GM18517 (cell line): Measurements from ENCODE around the gene HHIPL1.

ENCODE experiments used
- ATAC-seq: cut with Tn5 transposase; IDR thresholded peaks from one replicate; pipeline ENCODE4 v1.9.1; 2021; ENCODE audit warnings: mild to moderate bottlenecking, moderate library complexity; ENCODE audit not compliant: unreplicated experiment

The HHIPL1 gene

DNA sequence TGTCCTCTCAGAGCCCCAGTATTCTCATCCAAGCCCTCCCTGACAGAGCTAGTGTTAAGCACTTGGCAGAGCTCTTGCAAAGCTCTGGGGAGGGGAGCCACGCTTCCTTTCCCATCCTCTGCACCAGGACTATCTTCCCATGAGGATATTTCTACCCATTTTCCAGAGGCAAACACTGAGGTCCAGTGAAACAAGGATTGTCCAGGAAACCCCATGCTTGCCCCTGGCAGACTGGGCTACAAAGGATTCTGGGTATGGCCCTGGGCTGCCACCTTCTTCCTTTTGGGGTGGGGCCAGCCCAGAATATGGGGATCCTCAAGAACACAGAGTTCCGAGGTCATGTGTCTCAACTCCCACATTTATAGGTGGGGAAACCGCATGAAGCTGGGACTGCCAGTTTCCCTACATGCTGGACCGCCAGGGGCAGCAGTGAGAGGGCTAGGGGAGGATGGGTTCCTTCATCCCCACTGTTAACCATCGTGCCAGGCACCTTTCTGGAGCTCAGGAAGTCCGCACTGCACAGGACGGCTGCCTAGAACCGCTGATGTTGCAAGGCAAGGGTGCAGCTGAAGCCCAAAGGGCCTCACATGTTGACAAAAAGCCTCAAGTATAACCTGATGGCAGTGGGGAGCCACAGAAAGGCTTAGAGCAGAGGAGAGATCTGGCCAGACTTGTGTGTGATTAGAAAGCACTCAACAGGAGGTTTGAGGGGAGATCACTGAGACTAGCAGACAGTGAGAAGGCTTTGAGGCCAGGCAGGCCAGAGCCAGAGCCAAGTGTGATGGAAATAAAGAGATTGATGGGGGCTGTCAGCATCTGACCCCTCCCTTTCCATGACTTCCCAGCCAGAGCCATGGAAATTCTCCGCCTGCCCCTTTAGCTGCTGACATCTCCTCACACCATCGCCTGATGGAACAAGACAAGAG is 35.4 kb upstream of the HHIPL1 start:
- no peak for ATAC-seq

DNA sequence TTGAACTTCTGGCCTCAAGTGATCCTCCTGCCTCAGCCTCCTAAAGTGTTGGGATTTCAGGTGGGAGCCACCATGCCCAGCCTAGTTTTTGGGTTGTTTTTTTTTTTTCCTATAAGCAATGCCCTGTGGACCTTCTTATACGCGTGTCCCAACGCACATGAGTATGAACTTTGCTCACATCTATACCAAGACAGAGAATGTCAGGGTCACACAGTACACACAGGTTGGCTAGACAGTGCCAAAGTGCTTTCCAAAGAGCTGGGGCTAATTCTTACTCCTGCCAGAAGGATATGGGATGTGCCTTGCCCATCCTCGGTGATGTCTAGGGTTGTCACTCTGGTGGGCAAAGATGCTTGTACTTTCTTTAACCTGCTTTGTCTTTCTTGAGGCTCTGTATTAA is 33.3 kb upstream of the HHIPL1 start:
- ATAC-seq = no peak

DNA sequence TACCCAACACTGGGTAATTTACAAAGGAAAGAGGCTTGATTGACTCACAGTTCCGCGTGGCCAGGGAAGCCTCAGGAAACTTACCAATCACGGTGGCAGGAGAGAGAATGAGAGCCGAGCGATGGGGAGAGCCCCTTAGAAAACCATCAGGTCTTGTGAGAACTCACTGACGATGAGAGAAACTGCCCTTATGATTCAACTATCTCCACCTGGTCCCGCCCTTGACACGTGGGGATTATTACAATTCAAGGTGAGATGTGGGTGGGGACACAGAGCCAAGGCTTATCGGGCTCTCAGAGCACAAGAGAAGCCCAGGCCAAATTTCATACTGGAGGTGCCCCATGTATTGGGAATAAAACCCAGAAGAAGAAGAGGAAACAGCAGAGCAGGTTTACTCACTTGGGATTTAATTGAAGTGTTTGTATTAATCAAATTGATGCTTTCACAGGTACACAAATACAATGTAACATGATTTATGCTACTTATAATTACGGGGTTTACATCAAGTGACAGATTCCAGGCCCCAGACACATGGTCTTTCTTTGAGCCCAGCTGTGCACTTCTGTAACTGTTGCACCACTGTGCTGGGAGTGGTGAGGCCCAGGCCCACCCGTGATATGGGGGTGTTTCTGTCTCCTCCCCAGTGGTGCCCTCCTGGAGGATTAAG is 32.7 kb upstream of the HHIPL1 start:
- ATAC-seq = no peak

DNA sequence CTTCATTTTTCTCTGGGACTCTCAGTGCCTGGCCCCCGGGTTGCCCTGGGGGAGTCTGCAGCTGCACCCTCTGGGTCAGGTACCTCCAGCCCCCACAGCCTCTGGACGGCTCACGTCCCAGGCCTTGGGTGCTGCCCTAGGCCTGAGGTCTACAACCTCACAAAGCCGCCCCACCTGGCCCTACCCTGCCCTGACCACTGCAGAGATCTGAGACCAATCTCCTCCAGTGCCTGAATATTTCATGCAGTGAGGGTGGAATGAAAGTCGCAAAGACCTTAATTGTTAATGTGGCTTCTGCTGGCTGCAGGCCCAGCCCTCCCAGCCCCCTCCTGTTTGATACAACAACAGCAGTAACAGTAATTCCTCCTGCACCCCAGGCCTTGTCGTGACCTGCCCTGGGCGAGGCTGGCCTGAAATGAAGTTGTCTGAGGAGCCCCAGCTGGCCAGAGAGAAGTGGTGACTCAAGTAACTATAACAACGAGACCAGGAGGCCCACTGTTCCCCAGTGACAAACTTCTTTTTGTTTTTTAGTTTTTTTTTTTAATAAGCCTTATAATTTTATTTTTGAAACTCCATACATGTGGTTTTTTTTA is 32.1 kb upstream of the HHIPL1 start:
- no peak for ATAC-seq

DNA sequence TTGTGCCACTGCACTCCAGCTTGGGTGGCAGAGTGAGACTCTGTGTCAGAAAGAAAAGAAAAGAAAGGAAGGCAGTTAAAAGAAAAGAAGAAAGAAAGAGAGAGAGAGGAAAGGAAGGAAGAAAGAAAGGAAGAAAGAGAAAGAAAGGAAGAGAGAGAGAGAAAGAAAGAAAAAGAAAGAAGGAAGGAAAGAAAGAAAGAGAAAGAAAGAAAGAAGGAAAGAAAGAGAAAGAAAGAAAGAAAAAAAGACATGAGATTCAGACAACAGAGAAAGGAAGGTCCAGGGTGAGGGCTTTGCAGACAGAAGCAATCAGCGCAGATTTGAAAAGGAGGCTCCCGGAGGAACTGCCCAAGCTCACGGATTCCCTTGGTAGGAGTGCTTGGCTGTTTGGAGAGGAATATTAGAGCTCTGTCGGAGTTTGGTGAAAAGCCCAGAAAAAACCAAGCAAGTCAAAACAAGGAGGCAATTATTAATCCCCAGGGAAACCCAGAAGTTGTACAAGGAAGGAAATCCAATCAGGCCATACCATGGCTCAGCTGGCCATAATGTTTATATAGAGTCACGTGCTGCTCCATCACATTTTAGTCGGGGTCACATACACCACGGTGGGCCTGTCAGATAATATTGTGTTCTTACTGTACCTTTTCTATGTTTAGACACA is 29.3 kb upstream of the HHIPL1 start:
- ATAC-seq = no peak

DNA sequence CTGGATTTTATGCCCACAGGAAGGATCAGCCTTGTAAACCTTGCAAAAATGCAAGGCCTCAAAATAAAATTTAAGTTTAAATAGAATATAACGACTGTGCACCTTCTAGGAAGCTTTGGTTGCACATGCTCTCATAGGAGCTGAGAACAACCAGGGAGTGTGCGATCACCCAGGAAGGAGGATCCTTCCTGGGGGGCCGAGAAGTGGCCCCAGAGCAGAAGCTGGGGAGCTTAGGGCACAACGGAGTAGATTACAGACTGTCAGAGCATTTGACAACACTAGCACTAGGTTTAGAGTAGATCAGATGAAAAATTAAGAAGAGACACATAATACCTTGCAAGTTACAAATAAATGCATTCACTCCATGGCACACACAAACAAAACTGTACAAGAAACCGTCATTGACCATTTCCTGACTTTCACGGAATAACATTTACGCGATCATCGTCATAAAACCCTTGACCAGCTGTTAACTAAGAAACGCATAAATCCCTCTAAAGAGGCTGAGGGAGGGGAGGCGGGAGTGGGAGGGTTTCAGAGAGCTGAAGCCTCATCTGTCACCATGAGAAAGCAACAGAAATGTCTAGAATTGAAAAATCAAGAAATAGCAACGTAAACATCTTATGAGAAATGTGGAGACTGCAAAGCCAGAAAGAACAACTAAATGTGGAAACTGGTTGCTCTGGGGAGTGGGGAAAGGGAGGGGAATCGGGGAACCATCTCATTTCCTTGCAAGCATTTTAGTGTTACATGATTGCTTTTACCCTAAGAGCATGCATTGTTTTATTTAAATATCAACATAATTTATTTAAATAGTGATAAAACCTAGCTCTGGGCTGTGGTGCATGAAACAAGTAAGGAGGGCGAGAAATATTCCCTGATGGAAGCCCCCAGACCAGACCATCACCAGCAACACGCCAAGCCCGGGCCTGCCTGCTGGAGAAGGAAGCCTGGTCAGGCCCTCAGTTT is 27.8 kb upstream of the HHIPL1 start:
- ATAC-seq = no peak

DNA sequence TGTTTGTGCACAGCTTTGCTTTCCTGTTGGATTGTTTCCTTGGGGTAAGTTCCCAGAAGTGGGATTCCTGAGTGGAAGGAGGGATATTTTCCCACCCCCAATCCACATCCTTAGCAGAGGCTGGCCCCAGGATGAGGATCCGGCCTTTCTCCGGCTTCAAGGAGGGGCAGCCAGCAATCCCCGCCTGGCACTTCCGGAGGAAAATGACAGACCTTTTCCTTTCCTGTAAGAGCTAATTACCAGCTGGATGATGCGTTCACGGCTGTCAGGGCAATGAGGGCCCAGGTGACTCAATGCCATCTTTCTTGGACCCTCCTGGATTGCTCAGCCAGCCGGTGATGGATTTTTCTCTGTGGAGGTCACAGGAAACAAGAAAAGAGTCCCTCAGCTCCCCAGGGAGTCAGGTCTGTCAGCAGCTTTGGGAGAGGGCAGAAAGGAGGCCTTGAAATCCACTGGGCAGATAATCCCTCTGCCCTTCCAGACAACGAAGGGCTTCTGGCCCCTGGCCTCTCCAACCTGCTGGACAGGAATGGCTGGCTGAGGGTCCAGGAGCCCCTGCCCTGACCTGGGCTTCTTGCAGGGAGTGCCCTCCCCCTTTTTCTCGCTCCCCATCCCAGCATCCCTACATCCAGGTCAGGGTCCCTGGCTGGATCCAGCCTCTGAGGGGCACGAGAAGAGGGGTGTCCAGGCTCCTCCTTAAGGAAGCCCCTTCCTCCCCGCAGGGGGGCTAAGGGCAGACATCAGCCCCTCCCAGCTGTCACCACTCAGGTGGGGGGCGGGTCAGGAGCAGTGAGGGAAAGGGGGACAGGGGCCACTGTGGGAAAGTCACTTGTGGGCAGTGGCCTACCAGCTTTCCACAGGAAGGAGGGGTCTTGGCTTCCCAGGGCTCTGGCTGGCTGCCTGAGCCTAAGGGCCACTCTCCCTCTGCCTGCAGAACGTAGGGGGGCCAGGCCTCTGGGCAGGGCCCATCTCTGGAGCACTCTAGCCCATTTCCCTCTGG is 24.8 kb upstream of the HHIPL1 start:
- ATAC-seq = no peak

DNA sequence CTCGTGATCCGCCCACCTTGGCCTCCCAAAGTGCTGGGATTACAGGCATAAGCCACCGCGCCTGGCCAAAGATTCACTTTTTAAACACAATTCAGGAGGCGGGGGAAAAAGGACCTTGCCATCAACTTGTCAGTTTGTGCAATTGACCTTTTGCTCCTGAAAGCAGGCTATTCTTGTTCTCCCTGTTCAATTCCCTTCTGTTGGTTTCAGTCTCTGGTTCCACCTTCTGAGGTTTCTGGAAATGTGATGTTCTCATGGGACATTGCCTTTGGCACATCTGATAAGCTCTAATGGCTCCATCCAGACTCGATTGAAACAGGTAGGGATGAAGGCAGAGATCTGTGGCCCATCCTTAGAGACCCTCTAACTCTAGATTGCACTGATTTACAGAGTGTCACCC is 23.0 kb upstream of the HHIPL1 start:
- ATAC-seq = no peak

DNA sequence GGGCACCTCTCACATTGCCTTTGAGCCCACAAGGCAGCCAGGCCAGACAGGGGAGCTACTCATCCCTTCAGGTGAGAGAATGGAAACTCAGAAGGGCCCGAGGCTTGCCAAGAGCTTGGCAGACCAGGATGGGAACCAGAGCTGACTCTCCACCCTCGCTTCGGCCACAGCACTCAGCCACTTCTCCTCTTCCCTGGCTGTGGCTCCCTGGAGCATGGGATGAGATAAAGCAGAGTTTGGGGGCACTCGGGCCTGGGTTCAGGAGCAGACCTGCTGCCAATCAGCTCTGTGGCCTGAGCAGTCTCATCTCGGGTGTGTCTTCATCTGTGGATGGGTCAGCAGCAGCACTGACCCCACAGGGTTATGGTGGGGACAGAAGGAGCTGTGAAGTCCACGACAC is 20.9 kb upstream of the HHIPL1 start:
- no peak for ATAC-seq

DNA sequence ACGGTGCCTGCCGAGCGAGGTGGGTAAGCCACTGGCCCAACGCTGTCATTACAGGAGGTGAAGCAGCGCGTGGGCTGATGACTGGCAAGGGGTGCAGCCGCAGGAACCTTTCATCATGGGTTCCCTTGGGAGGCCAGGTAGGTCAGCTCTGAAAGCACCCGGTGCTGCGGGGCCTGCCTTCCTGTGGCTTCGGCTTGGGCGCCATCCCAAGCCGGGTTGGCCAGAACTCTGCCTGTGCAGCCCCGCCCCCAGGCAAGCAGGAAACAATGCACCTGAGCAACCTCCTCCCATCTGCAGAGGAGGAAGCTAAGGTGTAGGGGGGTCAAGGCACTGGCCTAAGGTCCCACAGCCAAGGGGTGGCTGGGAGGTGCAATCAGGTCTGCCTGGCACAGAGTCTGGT is 20.0 kb upstream of the HHIPL1 start:
- ATAC-seq = no peak

DNA sequence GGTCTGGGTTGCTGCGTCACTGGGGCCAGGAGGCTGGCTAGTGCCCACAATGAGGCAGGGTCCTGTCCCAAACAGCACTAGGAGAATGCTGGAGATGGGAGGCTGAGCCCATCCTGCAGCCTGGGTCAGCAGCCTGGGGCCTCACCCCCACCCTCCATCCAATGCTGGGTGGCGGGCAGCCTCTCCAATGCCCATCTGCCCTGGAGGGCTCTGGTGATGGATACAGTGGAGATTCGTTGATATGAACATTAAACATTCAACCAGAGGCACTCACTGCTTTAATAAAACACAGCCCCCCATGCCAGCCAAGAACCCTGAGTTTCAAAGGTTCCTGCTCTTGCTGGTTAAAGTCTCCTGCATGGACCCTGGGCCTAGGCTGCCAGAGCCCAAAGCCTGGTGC is 19.5 kb upstream of the HHIPL1 start:
- no peak for ATAC-seq

DNA sequence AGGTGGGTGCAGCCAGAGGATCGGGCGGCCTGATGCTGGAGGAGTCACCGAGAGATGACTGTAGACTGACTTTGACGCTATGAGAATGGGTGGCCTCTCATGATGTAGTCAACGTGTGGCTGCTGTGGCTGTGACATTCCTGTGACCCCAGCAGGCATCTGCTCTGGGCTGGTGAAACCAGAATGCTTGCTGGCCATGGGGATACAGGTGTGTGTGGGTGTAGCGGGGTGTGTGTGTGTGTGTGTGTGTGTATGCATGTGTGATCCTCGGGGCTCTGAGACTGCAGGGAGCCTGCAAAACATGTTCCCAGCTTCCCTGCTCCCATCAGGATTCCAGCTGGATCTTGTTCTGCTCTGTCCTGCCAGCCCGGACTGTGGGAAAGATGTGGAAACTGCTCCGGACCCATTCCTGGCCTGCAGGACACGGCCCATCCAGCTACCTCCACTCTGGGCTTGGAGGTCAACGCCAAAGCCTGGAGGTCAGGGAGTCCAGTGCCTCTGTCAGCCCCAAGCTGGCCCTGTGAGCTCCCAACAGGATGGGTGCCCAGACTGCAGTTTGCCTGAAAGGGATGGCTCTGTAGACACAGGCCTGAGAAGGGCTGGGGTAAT is 18.8 kb upstream of the HHIPL1 start:
- no peak for ATAC-seq

DNA sequence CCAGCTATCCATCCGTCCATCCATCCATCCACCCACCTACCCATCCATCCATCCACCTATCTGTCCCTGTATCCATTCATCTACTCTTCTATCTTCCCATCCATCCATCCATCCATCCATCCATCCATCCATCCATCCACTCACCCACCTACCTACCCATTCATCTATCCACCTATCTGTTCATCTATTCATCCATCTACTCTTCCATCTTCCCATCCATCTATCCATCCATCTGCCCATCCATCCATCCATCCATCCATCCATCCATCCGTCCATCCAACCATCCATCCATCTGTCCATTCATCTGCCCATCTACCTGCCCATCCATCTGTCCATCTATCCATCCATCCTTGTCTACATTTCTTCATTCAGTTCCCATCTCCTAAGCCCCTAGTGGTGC is 17.8 kb upstream of the HHIPL1 start:
- no peak for ATAC-seq

DNA sequence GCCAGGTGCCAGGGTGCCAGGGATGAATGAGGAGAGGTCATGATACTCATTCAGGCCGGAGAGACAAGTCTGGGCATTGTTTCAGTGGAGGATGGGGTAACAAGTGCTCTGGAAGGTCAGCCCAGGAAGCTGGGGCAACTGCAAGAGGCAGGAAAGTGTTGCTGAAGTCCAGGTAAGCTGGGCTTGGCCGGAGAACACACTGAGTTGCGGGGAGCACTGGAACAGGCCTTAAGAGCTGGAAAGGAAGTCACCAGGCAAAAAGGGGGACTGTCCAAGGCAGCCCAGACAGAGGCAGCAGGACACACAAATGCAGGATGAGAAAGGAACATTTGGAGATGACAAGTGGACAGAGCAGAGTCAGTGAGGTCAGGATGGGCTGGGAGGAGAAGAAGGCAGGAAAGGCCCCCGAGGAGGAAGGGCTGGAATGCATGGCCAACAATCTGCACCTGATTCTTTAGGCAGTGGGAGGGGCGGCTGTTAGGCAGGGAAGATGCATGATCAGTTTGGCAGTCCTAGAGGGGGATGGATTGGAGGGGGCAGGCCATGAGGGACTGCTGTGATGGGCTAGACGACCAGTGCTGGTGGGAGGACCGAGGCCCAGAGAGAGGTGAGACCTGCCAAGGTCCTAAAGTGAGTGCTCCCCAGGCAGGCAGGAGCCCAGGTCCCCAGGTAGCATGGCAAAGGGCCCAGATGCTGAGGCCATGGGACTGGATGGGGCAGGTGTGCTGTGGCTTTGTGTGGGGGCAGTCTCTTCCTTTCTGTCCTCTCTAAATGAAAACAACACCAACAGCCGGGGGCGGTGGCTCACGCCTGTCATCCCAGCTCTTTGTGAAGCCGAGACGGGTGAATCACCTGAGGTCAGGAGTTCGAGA is 17.2 kb upstream of the HHIPL1 start:
- ATAC-seq = no peak

DNA sequence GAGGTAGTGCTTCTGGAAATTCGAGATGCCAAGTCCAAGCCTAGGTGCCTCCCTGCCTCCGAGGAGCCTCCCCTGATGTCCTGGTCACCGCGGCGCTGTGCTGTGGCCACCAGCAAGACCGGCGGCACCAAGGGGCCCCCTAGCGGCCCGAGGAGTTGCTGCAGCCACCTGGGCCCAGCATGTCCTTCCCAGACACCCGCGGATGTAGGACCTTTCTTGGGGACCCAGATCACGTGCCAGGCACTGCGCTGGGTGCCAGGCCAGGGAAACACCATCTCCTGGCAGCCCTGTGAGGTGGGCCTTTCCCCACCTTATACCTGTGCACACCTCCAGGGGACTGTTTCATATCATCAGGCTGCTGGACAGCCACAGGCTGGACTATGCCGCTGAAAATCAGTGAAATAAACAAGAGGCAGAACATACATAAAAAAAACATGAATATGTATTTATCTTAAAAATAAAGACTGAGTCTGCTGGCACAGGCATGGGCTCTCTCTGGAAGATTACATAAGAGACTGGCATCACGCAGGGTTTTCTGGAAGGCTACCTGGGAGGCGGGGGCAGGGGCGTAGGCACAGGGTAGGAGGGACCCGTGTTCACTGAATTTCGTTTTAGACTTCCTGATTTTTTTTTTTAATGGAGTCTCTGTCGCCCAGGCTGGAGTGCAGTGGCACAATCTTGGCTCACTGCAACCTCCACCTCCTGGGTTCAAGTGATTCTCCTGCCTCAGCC is 15.9 kb upstream of the HHIPL1 start:
- no peak for ATAC-seq

DNA sequence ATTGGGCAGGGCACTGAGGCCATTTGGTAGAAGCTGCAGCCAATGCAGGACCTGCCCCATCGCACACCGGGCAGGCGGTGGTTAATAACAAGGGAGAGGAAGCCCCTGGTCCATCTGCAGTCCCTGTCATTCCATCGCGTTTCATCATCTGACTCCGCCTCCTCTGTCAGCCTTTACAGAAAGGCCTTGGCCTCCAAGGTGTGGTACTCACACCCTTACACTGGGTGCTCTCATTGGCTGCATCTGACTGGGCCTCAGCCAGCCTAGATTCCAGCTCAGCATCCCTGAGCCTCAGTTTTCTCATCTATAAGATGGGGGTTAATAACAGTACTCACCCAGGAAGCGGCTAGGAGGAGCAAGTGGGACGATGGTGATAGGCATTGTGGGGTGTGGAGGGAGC is 14.7 kb upstream of the HHIPL1 start:
- ATAC-seq = no peak

DNA sequence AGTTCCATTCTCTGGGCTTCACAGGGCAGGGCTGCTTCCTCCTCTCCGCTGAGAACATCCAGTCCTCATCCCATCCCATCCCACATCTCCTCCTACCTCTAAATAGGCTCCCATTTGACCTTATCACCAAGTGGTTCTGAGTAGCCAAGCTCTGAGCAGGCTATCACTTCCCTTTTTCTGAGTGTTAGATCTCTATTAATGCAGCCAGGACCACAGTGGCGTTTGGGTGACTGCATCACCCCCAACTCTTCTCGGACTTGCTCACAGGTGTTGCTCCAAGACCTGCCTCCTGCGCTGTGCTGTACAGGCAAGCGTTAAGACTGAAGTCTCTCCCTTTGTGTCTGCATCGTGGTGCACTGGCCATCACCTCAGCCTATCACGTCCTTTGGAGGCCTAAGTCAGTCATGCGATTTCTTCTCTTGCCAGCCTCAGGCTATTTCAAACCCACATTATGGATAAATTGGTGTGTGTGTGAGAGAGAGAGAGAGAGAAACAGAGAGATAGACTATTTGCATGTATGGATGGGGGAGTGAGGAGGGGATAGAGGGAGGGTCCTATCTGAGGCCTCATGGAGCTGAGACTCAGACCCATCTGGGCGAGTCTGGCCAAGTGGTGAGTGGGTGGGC is 12.4 kb upstream of the HHIPL1 start:
- no peak for ATAC-seq
